ENCODE results near the gene PDE6G.
A peak's percentile ranks its signal among the peaks of the same experiment; 100 is the strongest.

The PDE6G gene

DNA sequence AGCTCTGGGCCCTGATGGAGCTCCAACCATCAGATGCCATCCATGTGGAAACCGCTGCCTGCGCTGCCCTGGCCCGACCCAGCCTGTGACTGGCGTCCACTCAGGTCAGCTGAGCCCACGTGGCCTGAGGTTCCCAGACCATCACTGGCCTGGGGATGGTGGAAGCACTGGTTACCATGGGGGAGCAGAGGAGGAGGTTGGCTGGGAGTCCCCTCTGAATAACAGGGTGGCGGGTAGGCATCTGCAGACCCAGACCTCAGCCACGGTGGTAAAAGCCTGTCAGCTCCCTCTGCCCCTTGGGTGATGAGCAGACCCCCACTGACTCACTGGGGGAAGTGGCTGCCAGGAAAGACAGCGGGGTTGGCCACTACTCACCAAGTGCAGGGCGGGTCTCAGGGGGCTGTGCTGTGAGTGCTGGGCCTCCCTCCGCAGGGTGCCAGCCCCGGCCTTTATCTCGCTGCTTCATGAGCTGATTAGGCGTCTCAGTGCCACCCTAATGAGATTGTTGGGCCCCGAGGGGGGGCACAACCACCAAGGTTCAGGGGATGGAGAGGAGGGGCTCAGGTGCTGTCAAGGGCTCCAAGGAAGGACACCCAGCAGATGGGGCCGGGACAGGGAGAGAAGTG lies at the start of gene PDE6G:
Gene PDE6G (minus strand): TSS at position 425 of the 626 bp plus-strand sequence. CDS start 3,237 bp downstream, outside the sequence.
- no peak for DNase-seq

DNA sequence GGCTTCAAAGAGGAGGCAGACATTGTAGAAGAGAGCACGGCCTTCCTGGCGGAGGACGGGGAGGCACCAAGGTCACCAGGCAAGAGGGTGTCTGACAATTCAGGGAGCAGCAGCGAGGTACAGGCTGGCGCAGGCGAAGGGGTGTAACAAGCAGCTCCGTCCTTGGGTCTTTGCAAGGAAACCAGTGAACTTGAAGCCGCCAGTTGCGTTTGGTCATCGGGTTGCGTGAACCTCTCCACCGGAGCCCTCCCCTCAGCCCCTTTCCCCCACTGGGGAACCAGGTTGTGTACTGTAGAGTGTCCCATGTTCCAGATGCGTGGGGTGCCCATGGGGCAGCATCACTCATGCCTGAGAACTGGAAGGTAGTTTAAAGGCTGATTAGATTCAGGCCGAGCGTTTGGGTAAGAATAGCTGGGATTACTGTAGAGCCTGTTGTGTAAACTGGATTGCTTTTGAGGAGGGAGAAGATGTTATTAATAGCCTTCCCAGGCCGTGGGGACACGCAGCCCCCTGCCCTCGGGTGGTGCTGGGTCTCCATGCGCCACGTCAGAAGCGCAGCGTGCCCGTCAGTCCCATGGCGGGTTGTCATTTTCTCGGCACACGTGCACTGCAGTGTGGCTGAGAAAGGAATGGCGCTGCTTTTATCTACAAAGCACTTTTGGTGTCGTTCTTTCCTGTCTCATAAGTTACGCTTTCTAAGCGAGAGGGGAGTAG lies 49.3 kb upstream of the PDE6G start:
- DNase-seq, result no peak

DNA sequence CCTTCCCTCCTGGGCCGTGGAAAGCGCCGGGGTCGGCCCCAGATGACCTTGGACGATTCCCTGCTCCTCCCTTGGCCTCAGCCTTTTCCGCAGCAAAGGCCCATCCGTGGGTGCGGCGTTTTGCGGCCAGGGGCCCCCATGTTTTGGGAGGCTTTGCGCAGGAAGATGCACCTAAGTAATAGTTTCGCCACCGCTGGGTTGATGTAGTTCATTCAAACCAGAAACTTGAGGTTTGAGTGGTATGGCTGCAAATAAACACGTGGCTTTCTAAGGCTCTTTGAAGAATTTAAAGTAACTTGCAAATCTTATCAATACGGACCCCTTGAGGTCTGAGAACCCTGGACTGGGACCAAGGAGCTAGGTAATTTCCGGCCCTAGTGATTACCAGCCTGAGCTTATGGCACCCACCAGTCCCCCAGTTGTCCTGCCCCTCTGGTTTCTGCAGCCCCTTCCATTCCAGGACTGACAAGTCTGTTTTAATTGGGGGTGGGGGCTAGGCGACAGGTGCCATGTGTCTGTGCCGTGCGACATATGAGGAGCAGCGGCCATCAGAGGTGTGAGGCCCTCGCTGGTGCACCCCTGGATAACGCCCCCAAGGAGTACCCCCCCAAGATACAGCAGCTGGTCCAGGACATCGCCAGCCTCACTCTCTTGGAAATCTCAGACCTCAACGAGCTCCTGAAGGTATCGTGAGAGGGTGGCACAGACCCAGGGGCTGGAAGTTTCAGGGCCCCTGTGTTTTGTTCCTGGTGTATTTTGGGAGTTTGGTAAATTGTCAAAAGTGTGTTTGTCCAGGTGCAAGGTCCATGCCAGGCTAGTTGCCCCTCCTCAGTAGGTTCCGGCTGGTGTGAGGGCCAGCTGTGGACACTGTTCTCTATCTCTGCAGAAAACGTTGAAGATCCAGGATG lies 47.7 kb upstream of the PDE6G start:
- DNase-seq, result no peak

DNA sequence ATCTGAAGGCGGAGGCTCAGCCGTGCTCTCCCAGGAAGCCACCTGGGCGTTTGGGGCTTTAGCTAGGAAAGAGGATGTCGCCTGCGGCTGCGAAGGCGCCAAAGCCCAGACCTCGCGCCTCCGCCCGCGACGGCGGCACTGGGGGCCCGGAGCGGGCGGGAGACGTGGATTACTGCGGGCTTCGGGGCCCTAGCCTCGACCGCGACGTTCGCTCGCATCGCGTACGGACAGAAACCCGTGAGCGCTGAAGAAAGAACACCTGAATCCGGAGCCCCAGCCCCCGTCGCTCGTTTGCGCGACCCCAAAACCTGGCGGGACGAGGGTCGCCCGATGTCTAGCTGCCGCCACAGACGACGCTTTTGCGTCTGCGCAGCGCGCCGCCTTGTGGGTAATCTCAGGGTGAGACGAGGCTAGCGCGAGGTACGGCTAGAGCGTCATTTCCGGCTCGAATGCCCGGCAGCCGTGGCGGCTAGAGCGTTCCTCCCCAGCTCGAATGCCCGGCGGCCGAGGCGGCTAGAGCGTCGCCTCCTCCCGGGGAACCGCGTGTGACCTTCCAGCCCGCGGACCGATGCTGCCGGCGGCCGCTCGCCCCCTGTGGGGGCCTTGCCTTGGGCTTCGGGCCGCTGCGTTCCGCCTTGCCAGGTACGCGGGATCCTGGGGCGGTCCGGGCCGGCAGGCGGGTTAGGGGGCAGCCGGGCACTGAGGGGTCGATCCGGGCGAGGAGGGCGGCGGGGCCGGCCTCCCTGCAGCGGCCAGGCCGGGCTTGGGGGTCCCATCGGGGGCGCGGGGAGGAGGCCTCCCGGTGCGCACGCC lies 46.8 kb upstream of the PDE6G start, which contains the start of gene MRPL12:
Gene MRPL12 (plus strand): TSS at position 434 of the 813 bp plus-strand sequence. CDS start 135 bp downstream, at position 569.
- DNase-seq, result peak; percentile 94

DNA sequence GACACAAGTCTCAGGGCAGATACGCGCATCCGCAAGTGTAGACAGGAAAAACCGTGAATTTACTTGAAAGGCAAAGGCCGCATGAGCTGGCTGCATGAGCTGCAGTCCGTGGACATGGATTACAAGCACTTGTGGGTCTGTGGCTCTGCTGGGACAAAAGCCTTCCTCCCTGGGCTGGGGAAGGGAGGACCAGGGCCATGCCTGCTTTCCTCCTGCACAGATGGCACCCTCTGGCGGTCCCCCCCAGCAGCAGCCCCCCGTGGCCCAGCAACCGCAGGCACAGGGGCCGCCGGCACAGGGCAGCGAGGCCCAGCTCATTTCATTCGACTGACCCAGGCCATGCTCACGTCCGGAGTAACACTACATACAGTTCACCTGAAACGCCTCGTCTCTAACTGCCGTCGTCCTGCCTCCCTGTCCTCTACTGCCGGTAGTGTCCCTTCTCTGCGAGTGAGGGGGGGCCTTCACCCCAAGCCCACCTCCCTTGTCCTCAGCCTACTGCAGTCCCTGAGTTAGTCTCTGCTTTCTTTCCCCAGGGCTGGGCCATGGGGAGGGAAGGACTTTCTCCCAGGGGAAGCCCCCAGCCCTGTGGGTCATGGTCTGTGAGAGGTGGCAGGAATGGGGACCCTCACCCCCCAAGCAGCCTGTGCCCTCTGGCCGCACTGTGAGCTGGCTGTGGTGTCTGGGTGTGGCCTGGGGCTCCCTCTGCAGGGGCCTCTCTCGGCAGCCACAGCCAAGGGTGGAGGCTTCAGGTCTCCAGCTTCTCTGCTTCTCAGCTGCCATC lies 45.1 kb upstream of the PDE6G start:
- peak; percentile 33 for DNase-seq

DNA sequence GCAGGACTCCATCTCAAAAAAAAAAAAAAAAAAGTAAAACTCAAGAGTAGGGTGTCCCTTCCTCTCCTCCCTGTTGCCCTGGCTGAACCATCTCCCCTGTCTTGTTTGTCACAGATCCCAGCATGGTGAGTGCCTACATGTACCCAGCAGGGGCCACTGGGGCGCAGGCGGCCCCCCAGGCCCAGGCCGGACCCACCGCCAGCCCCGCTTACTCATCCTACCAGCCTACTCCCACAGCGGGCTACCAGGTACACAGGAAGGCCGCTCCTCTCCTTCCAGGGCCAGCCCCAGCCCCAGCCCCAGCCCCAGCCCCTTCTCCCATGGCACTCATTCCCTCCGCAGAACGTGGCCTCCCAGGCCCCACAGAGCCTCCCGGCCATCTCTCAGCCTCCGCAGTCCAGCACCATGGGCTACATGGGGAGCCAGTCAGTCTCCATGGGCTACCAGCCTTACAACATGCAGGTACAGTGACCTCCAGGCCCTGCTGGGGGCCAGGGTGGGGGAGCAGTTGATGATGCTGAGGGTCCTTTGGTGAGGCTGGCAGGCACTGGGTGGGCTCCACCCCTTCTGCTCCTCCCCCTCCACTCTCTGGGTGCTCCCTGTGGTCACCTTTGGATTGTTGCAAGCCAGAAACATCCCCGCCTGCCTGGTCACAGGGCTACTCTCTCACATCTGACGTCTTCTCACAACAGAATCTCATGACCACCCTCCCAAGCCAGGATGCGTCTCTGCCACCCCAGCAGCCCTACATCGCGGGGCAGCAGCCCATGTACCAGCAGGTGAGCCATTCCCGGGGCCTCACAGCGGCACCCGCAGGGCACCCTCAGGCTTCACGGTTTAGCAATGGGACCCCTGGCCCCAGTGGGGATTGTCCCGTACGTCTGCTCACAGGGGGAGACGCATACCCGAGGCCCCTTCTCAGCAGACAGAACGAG lies 44.3 kb upstream of the PDE6G start:
- DNase-seq, result no peak

DNA sequence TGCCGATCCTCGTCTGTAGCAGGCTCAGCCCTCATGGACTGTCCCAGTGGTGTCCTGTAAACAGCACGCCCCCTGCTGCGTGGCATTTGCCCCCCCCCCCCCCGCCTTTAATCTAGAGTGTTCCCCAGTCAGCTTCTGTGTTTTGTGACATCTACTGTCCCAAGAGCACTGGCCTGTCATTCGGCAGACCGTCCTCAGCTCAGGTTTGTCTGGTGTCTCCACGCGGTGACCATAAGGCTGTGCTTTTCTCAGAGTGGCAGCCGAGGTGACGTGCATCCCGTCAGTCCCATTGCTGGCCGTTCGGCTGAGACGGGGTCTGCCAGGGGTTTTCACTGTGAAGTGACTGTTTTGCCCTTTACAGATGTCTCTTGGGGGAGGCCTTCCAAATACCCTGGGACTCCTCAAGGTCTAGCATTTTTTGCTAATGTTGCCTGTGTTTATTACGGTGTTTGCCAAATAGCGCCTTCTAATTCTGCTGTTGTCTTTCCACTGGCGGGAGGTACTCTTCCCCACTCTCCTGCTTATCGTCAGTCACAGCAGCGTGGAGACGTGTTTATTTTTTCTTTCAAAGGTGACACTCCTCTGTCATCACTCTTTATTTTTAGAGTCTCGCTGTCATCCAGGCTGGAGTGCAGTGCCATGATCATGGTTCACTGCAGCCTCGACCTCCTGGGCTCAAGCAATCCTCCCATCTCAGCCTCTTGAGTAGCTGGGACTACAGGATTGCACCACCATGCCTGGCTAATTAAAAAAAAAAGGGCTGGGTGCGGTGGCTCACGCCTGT lies 41.1 kb upstream of the PDE6G start:
- DNase-seq, result no peak

DNA sequence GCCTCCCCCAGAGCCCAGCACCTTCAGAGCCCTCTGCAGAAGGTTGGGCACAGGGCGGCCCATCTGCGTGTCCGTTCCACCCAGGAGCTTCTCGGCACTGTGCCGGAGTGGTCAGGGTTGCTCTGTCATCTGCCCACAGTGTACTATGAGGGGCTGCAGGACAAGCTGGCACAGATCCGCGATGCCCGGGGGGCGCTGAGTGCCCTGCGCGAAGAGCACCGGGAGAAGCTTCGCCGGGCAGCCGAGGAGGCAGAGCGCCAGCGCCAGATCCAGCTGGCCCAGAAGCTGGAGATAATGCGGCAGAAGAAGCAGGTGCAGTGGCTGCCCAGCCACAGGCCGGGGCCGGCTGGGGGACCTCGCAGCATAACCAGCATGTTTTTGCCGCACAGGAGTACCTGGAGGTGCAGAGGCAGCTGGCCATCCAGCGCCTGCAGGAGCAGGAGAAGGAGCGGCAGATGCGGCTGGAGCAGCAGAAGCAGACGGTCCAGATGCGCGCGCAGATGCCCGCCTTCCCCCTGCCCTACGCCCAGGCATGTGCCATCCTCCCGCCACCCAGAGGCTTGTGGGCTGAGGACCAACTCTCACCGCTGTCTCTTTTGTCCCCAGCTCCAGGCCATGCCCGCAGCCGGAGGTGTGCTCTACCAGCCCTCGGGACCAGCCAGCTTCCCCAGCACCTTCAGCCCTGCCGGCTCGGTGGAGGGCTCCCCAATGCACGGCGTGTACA lies 40.0 kb upstream of the PDE6G start:
- no peak for DNase-seq

DNA sequence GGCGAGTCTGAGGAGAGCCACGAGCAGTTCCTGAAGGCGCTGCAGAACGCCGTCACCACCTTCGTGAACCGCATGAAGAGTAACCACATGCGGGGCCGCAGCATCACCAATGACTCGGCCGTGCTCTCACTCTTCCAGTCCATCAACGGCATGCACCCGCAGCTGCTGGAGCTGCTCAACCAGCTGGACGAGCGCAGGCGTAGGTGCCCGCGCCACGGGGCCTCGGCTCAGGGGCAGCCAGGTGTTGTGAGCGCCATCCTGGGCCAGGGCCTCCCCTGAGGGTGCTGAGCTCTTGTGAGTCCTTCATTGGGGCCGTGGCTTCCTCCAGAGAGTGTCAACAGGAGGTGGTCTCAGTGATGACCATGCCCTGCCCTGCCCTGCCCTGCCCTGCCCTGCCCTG lies 39.5 kb upstream of the PDE6G start:
- no peak for DNase-seq

DNA sequence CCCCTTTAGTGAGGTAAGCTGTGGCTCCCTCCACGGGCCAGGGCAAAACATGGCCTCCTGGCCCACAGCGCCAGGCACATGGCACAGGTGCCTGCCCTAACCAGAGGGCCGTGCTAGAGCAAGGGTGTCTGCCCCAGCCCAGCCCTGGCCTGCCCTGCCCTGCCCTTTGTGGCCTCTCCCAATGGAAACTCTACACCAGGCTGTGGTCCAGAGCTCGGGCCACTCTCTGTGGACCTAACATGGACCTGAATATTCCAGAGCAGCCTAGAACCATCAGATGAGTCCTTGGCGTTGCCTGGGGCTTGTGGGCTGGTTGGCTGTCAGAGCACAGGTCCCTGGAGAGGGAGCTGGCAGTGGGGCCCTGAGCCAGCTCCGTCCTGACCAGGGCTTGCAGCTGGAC lies 38.9 kb upstream of the PDE6G start:
- DNase-seq, result no peak

DNA sequence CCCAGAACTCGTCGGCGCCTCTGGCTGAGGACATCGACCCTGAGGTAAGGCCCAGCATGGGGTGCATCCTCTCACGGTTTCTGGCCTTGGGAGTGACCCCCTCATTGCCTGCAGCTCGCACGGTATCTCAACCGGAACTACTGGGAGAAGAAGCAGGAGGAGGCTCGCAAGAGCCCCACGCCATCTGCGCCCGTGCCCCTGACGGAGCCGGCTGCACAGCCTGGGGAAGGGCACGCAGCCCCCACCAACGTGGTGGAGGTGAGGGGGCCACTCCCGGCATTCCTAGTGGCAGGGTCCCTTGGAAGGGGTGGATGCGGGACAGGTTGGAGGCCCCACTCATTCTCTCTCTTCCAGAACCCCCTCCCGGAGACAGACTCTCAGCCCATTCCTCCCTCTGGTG lies 38.5 kb upstream of the PDE6G start:
- DNase-seq, result no peak

DNA sequence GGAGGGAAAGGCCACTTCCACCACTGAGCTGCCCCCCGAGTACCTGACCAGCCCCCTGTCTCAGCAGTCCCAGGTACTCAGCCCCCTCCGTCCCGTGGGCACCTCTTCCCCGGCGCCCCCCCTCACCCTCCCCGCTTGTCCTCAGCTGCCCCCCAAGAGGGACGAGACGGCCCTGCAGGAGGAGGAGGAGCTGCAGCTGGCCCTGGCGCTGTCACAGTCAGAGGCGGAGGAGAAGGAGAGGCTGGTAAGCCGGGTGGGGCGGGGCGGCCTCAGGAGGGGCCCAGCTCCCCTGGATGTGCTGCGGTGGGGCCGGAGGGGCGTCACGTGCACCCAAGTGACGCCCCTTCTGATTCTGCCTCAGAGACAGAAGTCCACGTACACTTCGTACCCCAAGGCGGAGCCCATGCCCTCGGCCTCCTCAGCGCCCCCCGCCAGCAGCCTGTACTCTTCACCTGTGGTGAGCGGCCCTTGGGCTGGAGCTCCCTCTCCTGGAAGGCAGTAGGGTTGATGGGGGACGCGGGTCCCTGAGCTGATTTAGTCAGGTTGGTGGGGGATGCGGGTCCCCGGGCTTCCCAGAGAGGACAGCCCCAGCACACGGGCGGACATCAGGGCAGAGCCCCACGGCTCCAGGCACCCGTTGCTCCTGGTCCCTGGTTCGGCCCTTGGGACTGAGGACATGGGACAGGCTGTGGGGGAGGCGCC lies 37.3 kb upstream of the PDE6G start:
- DNase-seq, result no peak

DNA sequence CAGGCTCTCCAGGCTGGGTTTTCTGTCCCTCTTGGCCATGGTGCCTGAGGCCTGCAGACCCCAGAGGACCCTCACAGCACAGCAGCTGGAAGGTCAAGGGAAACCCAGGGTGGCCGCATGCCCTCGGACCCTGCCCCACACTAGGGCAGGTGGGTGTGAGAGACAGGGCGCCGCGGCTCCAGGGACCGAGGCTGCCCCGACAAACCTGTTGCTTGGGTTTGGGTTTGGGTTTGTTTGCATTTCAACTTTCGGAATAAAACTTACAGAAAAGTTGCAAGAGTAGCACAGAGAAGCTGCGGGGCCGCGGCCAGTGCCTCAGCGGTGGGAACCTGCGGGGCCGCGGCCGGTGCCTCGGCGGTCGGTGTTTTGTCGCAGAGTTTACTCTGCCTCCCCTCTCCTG lies 35.3 kb upstream of the PDE6G start:
- DNase-seq, result no peak

DNA sequence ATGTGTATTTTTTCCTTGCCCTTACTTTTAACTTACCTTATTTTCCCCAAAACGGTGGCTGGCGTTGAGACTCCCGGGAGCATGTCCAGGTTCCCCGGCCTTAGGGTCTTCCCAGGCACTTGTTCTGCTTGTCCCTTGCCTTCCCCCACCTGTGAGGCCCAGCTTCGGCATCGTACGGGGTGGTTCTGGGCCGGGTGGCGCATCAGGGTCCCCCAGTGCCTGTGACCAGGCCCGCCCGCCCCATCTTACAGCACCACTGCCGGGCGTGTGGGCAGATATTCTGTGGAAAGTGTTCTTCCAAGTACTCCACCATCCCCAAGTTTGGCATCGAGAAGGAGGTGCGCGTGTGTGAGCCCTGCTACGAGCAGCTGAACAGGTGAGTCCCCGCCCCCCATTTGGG lies 34.9 kb upstream of the PDE6G start:
- no peak for DNase-seq

DNA sequence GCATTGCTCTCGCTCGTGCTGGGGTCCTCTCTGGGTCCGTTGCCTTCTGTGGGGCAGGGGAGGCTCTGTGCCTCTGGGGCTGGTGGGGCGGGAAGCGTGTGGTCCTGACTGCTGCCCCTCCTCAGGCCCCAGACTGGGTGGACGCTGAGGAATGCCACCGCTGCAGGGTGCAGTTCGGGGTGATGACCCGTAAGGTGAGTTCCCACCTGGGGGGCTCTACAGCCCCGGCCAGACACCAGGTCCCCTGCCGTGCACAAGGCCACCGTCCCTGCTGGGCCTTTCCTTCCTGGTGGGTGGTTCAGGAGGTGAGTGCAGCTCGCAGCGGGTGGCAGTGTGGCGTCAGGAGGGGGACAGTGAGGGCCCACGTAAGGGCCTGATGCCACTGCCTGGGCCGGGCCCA lies 34.2 kb upstream of the PDE6G start:
- DNase-seq, result no peak

DNA sequence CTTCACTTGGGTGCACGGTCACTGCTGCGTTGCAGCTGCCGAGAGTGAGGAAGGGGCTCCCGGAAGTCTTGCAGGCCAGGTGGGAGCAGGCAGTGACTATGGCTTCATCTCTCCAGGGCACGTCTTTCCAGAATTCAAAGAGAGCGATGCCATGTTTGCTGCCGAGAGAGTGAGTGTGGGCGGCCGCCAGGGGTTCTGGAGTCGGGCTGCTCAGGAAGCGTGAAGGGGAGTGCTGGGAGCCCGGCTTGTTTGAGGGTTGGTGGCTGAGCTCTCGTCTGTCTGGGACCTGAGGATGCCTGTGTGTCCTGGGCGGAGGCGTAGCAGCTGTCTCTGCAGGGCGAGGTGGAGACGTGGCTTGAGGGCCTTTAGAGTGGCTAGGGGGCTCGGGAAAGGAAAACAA lies 33.7 kb upstream of the PDE6G start:
- no peak for DNase-seq

DNA sequence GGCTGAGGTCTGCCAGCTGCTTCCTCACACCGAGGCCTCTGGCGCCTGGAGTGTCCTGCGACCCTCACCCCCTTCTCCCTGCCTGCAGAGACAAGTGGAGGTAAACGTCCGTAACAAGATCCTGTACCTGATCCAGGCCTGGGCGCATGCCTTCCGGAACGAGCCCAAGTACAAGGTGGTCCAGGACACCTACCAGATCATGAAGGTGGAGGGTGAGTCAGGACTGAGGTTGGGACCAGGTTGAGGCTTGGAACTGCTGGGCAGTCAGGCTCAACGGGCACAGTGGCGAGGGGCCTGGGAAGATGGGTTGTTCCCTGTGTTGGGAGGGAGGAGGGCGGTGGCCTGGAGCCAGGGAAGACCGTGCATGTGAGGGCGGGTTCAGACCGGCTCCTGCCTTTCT lies 32.3 kb upstream of the PDE6G start:
- no peak for DNase-seq

DNA sequence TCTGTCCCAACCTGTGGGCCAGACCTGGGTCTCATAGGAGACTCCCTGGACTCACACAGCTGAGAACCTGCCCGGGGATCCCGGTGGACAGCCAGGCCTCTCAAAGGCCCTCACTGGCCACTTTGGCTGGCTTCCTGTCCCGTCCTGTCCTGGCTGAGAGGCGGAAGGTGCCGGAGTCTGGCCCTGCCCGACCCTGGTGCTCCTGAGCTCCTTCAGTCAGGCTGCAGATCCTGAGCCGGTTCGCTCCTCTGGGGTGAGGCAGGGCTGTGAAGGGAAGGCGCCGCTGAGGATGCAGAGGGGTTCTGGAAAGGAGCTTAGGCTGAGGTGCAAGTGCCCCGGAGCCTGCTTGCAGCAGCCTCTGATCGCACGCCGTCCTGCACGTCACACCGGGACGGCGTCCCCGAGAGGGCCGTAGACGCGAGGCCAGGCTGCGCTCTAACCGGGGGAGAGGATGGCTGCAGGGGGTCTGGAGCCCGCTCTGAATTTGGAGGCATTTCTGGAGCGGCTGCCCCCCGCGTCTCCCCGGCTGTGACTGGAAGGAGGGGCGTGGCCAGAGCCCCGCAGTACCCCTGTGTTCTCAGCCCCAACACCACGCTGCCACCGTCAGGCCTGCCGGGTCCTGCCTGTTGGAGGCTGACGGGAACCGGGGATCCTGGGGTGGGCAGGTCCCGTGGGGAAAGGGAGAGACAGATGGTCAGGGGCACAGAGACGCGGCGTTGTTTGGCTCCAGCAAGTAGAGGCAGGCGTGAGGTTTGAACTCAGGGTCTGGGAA lies 31.6 kb upstream of the PDE6G start:
- no peak for DNase-seq
